Measurements from ENCODE around the gene COG7.

The COG7 gene

DNA sequence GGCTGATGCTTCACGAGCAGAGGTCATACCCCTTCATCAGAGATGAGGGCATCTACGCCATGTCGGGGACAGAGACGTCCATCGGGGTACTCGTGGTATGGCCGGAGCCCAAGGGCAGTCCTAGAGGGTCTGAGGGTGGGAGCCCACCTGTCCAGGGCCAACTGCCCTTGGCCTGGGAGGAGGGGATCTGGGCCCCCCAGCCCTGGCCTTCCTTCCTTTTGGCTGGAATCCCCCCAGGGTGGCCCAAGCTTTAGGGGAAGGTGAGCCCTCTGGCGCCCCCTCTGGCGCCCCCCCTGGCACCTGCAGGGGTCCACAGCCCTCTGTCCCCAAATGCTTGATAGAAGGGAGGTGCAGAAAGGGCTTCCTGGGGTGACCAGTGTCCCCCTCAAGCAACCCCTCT lies 81.6 kb downstream of the COG7 start:
- H3K4me3 ChIP-seq (ENCODE audit: low read length): no peak overlapping the region

DNA sequence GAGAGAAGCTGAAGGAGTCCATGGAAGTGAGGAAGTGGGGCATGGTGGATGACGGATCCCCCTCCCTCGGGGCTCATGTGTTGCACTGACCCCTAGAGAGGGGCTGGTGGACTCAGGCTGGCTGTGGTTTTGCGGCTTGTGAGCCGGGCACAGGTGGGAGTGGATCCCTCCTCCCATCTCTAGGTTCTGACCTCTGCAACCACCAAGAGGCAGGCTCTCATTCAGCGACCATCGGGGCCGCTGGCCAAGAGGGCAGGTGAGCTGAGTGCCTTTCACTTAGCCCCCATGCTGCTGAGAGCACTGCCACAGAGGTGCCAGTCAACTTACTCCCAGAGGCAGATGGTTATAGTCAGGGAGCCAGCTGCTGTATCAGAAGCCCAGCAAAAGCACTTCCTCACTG lies 83.6 kb downstream of the COG7 start:
- Histone ChIP-seq H4K20me1 (ENCODE audit: control insufficient read depth, insufficient read depth, low read depth, low read length) (no peaks in the 10 kb centered on the region), H3K4me3 (ENCODE audit: low read length) (no peak overlapping the region), H3K9me2 (replicated peaks; ENCODE audit: control insufficient read depth, low read length) (no peaks in the 10 kb centered on the region), H3K36me3 (ENCODE audit: control insufficient read depth, low read length) (no peaks in the 10 kb centered on the region), H3K4me2 (ENCODE audit: low read length) (no peak overlapping the region), H3K27me3 (ENCODE audit: control insufficient read depth, low read length) (no peaks in the 10 kb centered on the region), H3K79me2 (ENCODE audit: control insufficient read depth, low read length) (no peaks in the 10 kb centered on the region), H3K4me1 (ENCODE audit: control insufficient read depth, low read length) (peaks cover 13% of the 10 kb centered on the region), H3K9me3 (ENCODE audit: control insufficient read depth, insufficient read depth, low read length) (no peaks in the 10 kb centered on the region), H3F3A (ENCODE audit: control insufficient read depth, insufficient read depth) (no peaks in the 10 kb centered on the region), H3K27ac (ENCODE audit: low read depth, low read length) (no peak overlapping the region)
- no peak for TF ChIP-seq EZH2phosphoT487 (IDR thresholded peaks at IDR 0.05; ENCODE audit: borderline replicate concordance, low read length)
- TF ChIP-seq, protein P1, sequence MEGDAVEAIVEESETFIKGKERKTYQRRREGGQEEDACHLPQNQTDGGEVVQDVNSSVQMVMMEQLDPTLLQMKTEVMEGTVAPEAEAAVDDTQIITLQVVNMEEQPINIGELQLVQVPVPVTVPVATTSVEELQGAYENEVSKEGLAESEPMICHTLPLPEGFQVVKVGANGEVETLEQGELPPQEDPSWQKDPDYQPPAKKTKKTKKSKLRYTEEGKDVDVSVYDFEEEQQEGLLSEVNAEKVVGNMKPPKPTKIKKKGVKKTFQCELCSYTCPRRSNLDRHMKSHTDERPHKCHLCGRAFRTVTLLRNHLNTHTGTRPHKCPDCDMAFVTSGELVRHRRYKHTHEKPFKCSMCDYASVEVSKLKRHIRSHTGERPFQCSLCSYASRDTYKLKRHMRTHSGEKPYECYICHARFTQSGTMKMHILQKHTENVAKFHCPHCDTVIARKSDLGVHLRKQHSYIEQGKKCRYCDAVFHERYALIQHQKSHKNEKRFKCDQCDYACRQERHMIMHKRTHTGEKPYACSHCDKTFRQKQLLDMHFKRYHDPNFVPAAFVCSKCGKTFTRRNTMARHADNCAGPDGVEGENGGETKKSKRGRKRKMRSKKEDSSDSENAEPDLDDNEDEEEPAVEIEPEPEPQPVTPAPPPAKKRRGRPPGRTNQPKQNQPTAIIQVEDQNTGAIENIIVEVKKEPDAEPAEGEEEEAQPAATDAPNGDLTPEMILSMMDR (IDR thresholded peaks at IDR 0.05; ENCODE audit: low read depth, low read length, poor library complexity, severe bottlenecking): no peak

More for the DNA sequence above, 81.6 kb downstream of the COG7 start:
- Histone ChIP-seq H3K9me2 (replicated peaks; ENCODE audit: control insufficient read depth, low read length) (no peaks in the 10 kb centered on the region), H3K27ac (ENCODE audit: low read depth, low read length) (no peak overlapping the region), H4K20me1 (ENCODE audit: control insufficient read depth, insufficient read depth, low read depth, low read length) (no peaks in the 10 kb centered on the region), H3F3A (ENCODE audit: control insufficient read depth, insufficient read depth) (no peaks in the 10 kb centered on the region), H3K36me3 (ENCODE audit: control insufficient read depth, low read length) (no peaks in the 10 kb centered on the region), H3K4me1 (ENCODE audit: control insufficient read depth, low read length) (peaks cover 2% of the 10 kb centered on the region; the same call in 1 of the 2 replicates), H3K79me2 (ENCODE audit: control insufficient read depth, low read length) (no peaks in the 10 kb centered on the region), H3K9me3 (ENCODE audit: control insufficient read depth, insufficient read depth, low read length) (no peaks in the 10 kb centered on the region), H3K4me2 (ENCODE audit: low read length) (no peak overlapping the region), H3K27me3 (ENCODE audit: control insufficient read depth, low read length) (peaks cover 4% of the 10 kb centered on the region; the same call in 1 of the 2 replicates)
- TF ChIP-seq, protein P1 (IDR thresholded peaks at IDR 0.05; ENCODE audit: low read depth, low read length, poor library complexity, severe bottlenecking): peak; percentile 54
- no peak for TF ChIP-seq EZH2phosphoT487 (IDR thresholded peaks at IDR 0.05; ENCODE audit: borderline replicate concordance, low read length)

DNA sequence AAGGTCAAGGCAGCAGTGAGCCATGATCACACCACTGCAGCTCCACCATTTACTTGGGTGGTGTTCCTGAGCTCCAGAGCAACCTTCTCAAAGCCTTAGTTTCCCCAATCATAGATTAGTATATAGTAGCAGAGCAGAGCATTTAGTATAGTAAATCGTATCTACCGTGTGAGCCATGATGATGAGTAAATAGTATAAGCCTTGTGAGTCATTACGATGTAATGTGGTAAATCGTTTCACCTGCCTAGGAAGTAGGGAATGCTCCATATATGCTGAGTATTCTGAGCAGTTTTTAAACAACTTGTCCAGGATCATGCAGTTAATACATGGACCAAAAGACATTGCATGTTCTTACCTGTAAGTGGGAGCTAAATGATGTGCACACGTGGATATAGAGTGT lies 84.5 kb downstream of the COG7 start:
- Histone ChIP-seq H3K4me2 (ENCODE audit: low read length) (no peak overlapping the region), H3K4me3 (ENCODE audit: low read length) (no peak overlapping the region), H3K4me1 (ENCODE audit: control insufficient read depth, low read length) (peaks cover 13% of the 10 kb centered on the region), H4K20me1 (ENCODE audit: control insufficient read depth, insufficient read depth, low read depth, low read length) (no peaks in the 10 kb centered on the region), H3K9me3 (ENCODE audit: control insufficient read depth, insufficient read depth, low read length) (no peaks in the 10 kb centered on the region), H3K9me2 (replicated peaks; ENCODE audit: control insufficient read depth, low read length) (no peaks in the 10 kb centered on the region), H3F3A (ENCODE audit: control insufficient read depth, insufficient read depth) (no peaks in the 10 kb centered on the region), H3K27ac (ENCODE audit: low read depth, low read length) (no peak overlapping the region), H3K27me3 (ENCODE audit: control insufficient read depth, low read length) (no peaks in the 10 kb centered on the region), H3K36me3 (ENCODE audit: control insufficient read depth, low read length) (no peaks in the 10 kb centered on the region), H3K79me2 (ENCODE audit: control insufficient read depth, low read length) (no peaks in the 10 kb centered on the region)
- TF ChIP-seq EZH2phosphoT487 (IDR thresholded peaks at IDR 0.05; ENCODE audit: borderline replicate concordance, low read length): no peak
- TF ChIP-seq, protein P1 (IDR thresholded peaks at IDR 0.05; ENCODE audit: low read depth, low read length, poor library complexity, severe bottlenecking): no peak

Measured in DOHH2 (cell line).